ENCODE data around the gene MLEC. TPM values are rescaled to one million over a fixed set of nuclear protein-coding genes. Genes with fewer than 3 reads are reported as not detected.
"Not testable (repeated sequence)": the region's sequence is repeated elsewhere in the genome, so short reads cannot be mapped to it uniquely, and the experiment has no call there.

Gene MLEC
- total RNA-seq, 1 donor from 2014 or later: 172 TPM

DNA sequence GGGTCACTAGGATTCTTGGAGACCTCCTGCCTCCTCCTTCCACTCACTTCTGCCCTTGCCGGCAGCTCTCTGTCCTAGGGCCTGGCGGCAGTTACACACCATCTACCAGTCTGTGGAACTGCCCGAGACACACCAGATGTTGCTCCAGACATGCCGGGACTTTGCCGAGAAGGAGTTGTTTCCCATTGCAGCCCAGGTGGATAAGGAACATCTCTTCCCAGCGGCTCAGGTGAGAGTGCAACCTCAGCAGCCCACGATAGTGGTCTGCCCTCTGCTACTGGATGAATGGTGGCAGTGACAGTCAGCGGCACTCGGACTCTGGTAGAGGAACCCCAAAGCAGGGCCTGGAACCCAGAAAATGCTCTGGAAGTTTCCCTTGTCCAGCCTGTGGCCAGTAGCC, 40.0 kb downstream of the MLEC start:
- Mint-ChIP-seq H3K4me1 (ENCODE audit: unreplicated experiment) (peaks cover 15% of the 10 kb centered on the region), H3K36me3 (peaks cover 12% of the 10 kb centered on the region), H3K4me3 (no peak overlapping the region), H3K27ac (no peak overlapping the region), H3K27me3 (no peaks in the 10 kb centered on the region), H3K9me3 (no peaks in the 10 kb centered on the region)
- TF ChIP-seq, protein P1, sequence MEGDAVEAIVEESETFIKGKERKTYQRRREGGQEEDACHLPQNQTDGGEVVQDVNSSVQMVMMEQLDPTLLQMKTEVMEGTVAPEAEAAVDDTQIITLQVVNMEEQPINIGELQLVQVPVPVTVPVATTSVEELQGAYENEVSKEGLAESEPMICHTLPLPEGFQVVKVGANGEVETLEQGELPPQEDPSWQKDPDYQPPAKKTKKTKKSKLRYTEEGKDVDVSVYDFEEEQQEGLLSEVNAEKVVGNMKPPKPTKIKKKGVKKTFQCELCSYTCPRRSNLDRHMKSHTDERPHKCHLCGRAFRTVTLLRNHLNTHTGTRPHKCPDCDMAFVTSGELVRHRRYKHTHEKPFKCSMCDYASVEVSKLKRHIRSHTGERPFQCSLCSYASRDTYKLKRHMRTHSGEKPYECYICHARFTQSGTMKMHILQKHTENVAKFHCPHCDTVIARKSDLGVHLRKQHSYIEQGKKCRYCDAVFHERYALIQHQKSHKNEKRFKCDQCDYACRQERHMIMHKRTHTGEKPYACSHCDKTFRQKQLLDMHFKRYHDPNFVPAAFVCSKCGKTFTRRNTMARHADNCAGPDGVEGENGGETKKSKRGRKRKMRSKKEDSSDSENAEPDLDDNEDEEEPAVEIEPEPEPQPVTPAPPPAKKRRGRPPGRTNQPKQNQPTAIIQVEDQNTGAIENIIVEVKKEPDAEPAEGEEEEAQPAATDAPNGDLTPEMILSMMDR (conservative IDR thresholded peaks at IDR 0.05): no peak
- DNase-seq (ENCODE audit: extremely low spot score, unreplicated experiment): no peak

DNA sequence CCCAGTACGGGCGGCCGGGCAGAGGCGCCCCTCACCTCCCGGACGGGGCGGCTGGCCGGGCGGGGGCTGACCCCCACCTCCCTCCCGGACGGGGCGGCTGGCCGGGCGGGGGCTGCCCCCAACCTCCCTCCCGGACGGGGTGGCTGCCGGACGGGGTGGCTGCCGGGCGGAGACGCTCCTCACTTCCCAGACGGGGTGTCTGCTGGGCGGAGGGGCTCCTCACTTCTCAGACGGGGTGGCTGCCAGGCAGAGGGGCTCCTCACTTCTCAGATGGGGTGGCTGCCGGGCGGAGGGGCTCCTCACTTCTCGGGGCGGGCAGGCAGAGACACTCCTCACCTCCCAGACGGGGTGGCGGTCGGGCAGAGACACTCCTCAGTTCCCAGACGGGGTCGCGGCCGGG, 45.2 kb downstream of the MLEC start:
- not testable (repeated sequence) for H3K4me1 Mint-ChIP-seq (ENCODE audit: unreplicated experiment); H3K27me3 Mint-ChIP-seq; H3K9me3 Mint-ChIP-seq; H3K4me3 Mint-ChIP-seq; DNase-seq (ENCODE audit: extremely low spot score, unreplicated experiment); H3K27ac Mint-ChIP-seq
- peaks cover 11% of the 10 kb centered on the region for H3K36me3 Mint-ChIP-seq

DNA sequence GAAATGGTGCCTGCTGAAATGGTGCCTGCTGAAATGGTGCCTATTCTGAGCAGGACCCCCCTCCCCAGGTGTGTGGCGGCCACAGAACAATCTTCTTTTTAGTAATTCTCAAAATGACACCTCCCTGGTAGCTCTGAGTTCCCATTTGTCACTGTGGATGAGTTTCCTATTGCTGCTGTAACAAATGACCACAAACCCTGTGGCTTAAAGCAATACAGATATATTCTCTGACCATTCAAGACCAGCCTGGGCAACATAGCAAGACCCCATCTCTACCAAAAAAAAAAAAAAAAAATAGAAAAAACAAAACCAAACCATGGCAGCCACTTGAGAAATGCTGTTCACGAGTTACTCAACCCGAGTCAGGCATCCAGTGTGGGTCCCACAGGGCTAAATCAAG, 46.6 kb downstream of the MLEC start:
- Mint-ChIP-seq H3K9me3 (no peaks in the 10 kb centered on the region), H3K27me3 (no peaks in the 10 kb centered on the region), H3K36me3 (peaks cover 8% of the 10 kb centered on the region), H3K4me3 (no peak overlapping the region), H3K4me1 (ENCODE audit: unreplicated experiment) (no peaks in the 10 kb centered on the region), H3K27ac (no peak overlapping the region)
- DNase-seq (ENCODE audit: extremely low spot score, unreplicated experiment): no peak
- TF ChIP-seq, protein P1 (conservative IDR thresholded peaks at IDR 0.05): no peak

DNA sequence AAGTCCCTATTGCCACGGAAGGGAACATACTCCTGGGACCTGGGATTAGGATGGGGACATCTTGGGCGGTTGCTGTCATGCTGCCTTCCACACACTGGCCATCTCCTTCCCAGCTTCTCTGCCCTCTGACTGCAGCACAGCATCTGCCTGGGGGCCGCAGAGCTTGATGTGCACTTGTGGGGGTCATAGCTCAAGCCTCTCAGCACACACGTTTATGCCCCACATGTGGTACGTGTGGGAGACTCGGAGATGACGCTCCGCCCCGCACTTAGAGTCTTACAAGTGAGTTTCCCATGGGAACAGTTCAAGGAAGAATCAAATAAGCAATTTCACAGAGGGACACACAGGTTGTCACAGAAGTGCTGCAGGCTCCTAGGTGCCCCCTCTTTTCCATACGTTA, 47.3 kb downstream of the MLEC start:
- TF ChIP-seq, protein P1 (conservative IDR thresholded peaks at IDR 0.05): no peak
- no peak overlapping the region for H3K27ac Mint-ChIP-seq
- DNase-seq (ENCODE audit: extremely low spot score, unreplicated experiment): no peak
- no peak overlapping the region for H3K4me3 Mint-ChIP-seq
- H3K36me3 Mint-ChIP-seq: peaks cover 8% of the 10 kb centered on the region
- no peaks in the 10 kb centered on the region for H3K4me1 Mint-ChIP-seq (ENCODE audit: unreplicated experiment)
- H3K9me3 Mint-ChIP-seq: no peaks in the 10 kb centered on the region
- H3K27me3 Mint-ChIP-seq: no peaks in the 10 kb centered on the region

DNA sequence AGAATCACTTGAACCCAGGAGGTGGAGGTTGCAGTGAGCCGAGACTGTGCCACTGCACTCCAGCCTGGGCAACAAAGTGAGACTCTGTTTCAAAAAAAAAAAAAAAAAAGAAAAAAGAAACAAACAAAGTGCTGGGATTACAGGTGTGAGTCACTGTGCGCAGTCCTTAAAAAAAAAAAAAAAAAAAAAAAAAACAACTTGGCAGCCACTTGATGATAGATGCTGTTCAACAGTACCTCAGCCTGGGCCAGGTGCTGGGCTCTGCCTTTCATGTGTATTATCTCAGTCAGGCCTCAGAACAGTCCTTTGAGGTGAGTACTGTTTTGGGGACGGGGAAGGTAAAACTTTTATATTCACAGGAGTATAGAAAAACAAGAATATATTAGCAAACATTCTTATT, 48.2 kb downstream of the MLEC start:
- Mint-ChIP-seq H3K9me3 (no peaks in the 10 kb centered on the region), H3K27ac (no peak overlapping the region), H3K36me3 (peaks cover 8% of the 10 kb centered on the region), H3K27me3 (no peaks in the 10 kb centered on the region), H3K4me1 (ENCODE audit: unreplicated experiment) (no peaks in the 10 kb centered on the region), H3K4me3 (no peak overlapping the region)
- no peak for DNase-seq (ENCODE audit: extremely low spot score, unreplicated experiment)
- TF ChIP-seq, protein P1 (conservative IDR thresholded peaks at IDR 0.05): no peak

DNA sequence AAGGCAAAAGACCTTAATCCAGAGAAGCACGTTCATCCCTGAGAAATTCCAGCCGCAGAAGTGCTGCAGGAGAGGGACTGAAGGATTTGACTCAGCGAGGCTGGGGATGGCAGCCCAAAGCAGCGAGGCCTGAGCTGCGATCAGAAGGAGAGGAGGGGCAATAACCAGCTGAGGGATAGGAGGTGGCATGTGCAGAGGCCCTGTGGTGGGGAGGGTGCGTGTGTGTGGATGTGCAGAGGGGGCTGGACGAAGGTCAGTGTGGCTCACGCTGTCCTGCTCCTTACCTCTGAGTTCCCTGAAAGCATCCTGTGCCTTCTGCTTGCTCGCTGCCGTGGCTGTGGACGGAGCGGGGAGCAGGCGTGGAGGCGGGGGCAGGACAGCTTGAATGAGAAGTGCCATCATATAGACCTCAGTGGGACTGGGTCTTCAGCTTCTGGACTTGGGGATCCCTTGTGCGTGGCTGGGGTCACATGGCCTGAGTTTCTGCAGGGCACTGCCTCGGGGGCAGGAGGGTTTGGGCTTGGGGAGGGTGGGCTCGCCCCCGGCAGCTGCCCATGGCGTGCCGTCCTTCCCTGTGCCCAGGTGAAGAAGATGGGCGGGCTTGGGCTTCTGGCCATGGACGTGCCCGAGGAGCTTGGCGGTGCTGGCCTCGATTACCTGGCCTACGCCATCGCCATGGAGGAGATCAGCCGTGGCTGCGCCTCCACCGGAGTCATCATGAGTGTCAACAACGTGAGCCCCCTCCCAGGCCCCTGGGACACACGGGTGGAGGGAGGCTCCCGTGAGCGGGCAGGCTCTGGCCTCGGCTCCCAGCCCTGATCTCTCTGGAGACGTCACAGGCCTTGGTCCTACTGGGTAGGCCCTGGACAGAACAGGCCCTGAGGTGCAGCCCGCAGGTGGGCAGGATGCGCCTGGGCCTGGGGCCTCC, 49.7 kb downstream of the MLEC start:
- Mint-ChIP-seq H3K9me3 (no peaks in the 10 kb centered on the region), H3K4me1 (ENCODE audit: unreplicated experiment) (no peaks in the 10 kb centered on the region), H3K36me3 (peaks cover 3% of the 10 kb centered on the region), H3K27me3 (no peaks in the 10 kb centered on the region), H3K4me3 (no peak overlapping the region), H3K27ac (no peak overlapping the region)
- no peak for DNase-seq (ENCODE audit: extremely low spot score, unreplicated experiment)
- TF ChIP-seq, protein P1 (conservative IDR thresholded peaks at IDR 0.05): no peak
